ENCODE data around the gene ACTR6.

ACTR6 gene

DNA sequence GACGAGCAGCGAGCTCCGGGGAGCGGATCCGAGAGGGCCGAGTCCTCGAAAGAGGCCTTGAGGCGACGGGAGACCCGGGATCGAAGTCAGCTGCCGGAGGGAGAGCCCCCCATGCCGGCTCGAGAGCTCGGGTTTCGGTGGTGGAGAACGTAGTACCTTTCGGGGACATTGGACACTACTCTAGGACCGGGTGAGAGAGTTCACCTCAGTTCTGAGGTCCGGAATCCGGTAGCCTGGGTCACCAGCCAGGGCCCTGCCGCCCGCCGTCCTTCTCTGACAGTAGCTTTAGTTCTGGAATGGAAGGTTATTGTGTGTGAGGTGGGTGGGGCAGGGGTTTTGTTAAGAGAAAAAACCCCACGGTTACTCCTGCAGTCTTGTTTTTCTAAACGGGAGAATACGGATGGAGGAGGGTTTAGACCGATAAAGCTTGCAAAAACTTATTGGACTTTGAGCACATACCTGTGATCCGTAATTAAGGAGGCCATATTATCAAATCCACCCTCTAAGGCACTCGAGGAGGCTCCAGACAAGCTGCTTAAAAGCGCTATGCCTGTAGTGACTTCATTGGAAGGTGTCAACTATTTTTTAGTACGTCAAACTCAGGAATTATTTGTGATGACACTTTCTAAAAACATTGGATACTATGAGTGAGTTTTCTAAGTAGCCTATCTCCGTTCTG, 67.1 kb downstream of the ACTR6 start:
- no peak for DNase-seq (ENCODE audit: low read depth)

DNA sequence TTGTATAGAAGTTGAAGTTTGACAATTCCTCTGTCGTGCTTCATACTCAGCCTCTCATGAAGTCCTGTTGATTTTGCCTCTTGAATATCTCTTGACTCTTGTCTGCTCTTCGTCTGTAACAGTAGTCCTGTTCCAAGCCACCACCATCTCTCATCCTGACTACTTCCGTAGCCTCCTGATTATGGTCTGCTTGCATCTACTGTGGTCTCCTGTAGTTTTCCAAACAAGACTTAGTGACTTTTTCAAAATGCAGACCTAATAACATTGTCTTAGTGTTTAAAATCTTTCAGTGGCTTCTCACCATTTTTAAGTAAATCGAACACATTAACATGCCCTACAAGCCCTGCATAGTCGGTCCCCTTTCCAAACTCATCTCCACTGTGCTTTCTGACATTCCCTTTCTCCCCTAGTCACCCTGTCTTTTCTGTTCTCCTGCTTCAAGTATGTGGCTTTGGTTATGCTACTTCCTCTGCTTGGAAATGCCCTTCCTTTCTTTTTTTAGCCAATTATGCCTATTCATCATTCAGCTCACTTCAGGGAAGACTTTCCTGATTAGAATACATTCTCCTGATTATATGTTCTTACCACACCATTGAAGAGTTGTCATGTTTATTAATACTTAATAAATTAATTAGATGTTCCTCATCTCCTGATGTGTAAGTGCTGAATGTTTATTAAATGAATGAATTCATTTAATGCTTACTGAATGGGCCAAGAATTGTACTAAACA, 68.4 kb downstream of the ACTR6 start:
- DNase-seq (ENCODE audit: low read depth), result no peak

DNA sequence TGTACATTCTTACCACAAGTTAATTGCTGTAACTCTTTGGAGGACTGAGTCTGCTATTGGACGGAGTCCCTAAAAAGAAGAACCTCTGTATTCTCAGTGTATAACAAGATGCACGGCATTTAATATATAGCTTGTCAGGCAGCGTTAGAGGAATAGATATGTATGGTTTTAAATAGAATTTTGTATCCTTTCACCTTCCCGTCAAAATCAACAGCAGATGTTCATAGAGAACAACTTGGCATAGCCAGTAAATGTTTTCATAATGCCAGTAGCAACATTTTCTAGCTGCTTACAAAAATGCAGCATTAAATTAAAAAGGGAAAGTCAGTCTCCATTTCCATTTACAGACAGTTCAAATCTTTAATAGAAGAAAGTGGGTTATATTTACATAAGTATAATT, 73.2 kb downstream of the ACTR6 start:
- no peak for DNase-seq (ENCODE audit: low read depth)
